DMS 273 (cell line): ENCODE measurements around the gene RENBP.

Source experiments
- DNase-seq: peaks from one replicate; lab custom pipeline; 2025; ENCODE audit not compliant: unreplicated experiment; lab: John Stamatoyannopoulos, UW

The RENBP gene

GRCh38 chrX:153971124-153971449, 26.6 kb upstream of the RENBP start:
- DNase-seq: peak; percentile 99

GRCh38 chrX:153970357-153971123, 26.1 kb upstream of the RENBP start:
- DNase-seq: peak; percentile 92

- peak; percentile 80 for DNase-seq
Observed at GRCh38 chrX:153969904-153970356, 25.5 kb upstream of the RENBP start.

- peak; percentile 69 for DNase-seq
Observed at GRCh38 chrX:153969125-153969903, 24.9 kb upstream of the RENBP start.

GRCh38 chrX:153968754-153969124, 24.3 kb upstream of the RENBP start:
- peak; percentile 79 for DNase-seq

- no peak for DNase-seq
Observed at GRCh38 chrX:153968255-153968654, 23.8 kb upstream of the RENBP start.

GRCh38 chrX:153967536-153968224, 23.2 kb upstream of the RENBP start:
- no peak for DNase-seq

GRCh38 chrX:153966841-153967535, 22.5 kb upstream of the RENBP start:
- no peak for DNase-seq

- no peak for DNase-seq
Observed at GRCh38 chrX:153966283-153966688, 21.8 kb upstream of the RENBP start.

- no peak for DNase-seq
Observed at GRCh38 chrX:153965406-153965805, 21.0 kb upstream of the RENBP start.

- no peak for DNase-seq
Observed at GRCh38 chrX:153964105-153964504, 19.7 kb upstream of the RENBP start.

- DNase-seq: no peak
Observed at GRCh38 chrX:153963546-153963945, 19.1 kb upstream of the RENBP start.

- DNase-seq: no peak
Observed at GRCh38 chrX:153961292-153961691, 16.8 kb upstream of the RENBP start.

- DNase-seq: no peak
Observed at GRCh38 chrX:153960786-153961185, 16.3 kb upstream of the RENBP start.

- no peak for DNase-seq
Observed at GRCh38 chrX:153960077-153960476, 15.6 kb upstream of the RENBP start.

- no peak for DNase-seq
Observed at GRCh38 chrX:153959649-153960048, 15.2 kb upstream of the RENBP start.

GRCh38 chrX:153958605-153959004, 14.2 kb upstream of the RENBP start:
- DNase-seq: no peak

- no peak for DNase-seq
Observed at GRCh38 chrX:153957224-153957623, 12.8 kb upstream of the RENBP start.

GRCh38 chrX:153956044-153956907, 11.8 kb upstream of the RENBP start:
- DNase-seq: no peak

- DNase-seq: no peak
Observed at GRCh38 chrX:153955228-153955732, 10.8 kb upstream of the RENBP start.
